Osteoblast (primary cell): ENCODE measurements around the gene TNNI2. TPM values are rescaled to one million over a fixed set of nuclear protein-coding genes. Genes with fewer than 3 reads are reported as not detected.

Experiments
- DNase-seq: peaks from one replicate; pipeline ENCODE4 v3.0.0; 2011; ENCODE audit warnings: low spot score, mixed read lengths; ENCODE audit not compliant: insufficient read length; ENCODE audit errors: missing footprints
- H2AFZ ChIP-seq: 2 replicates; pipeline ENCODE4 v1.6.0; 2011; ENCODE audit warnings: mild to moderate bottlenecking, low read length
- H3K27ac ChIP-seq: 2 replicates; pipeline ENCODE4 v1.5.1; 2011; ENCODE audit warnings: mild to moderate bottlenecking, low read depth, low read length, moderate library complexity
- H3K27me3 ChIP-seq: 2 replicates; pipeline ENCODE4 v1.6.0; 2012; ENCODE audit warnings: mild to moderate bottlenecking, control low read depth, inconsistent platforms, low read length, moderate library complexity; ENCODE audit not compliant: insufficient read depth
- H3K36me3 ChIP-seq: 2 replicates; pipeline ENCODE4 v1.5.1; 2011; ENCODE audit warnings: mild to moderate bottlenecking, low read length, control low read depth, moderate library complexity; ENCODE audit not compliant: insufficient read depth
- H3K4me1 ChIP-seq: 2 replicates; pipeline ENCODE4 v1.5.1; 2011; ENCODE audit warnings: mild to moderate bottlenecking, low read length, control low read depth, moderate library complexity; ENCODE audit not compliant: insufficient read depth
- H3K4me2 ChIP-seq: 2 replicates; pipeline ENCODE4 v1.6.0; 2011; ENCODE audit warnings: mild to moderate bottlenecking, low read length; ENCODE audit not compliant: insufficient read depth
- H3K4me3 ChIP-seq: fragments of 200-600 bp; sonication (generic); 3 replicates; pipeline ENCODE4 v1.5.1; 2012; ENCODE audit warnings: mild to moderate bottlenecking, low read length, inconsistent platforms; ENCODE audit not compliant: insufficient read depth
- H3K79me2 ChIP-seq: 2 replicates; pipeline ENCODE4 v1.6.0; 2012; ENCODE audit warnings: mild to moderate bottlenecking, low read length, control low read depth, inconsistent platforms; ENCODE audit not compliant: insufficient read depth
- H3K9me3 ChIP-seq: 2 replicates; pipeline ENCODE4 v1.5.1; 2011; ENCODE audit warnings: low read depth, low read length, control low read depth
- H4K20me1 ChIP-seq: 2 replicates; pipeline ENCODE4 v1.6.0; 2012; ENCODE audit warnings: mild to moderate bottlenecking, low read length, control low read depth; ENCODE audit not compliant: insufficient read depth
- total RNA-seq: library from RNA; depleted of rRNA; stranded (reverse); fragments of >200 nt; gene quantifications from 2 replicates; pipeline ENCODE4 v1.2.3, GENCODE V29; 2012
- TF ChIP-seq, protein P1 (sequence below): IDR thresholded peaks from 2 replicates; pipeline ENCODE4 v1.5.1; 2011; ENCODE audit warnings: mild to moderate bottlenecking, low read depth, low read length, moderate library complexity; ENCODE audit errors: extremely low read depth

Gene TNNI2
- total RNA-seq, 1 donor, result not detected

DNA sequence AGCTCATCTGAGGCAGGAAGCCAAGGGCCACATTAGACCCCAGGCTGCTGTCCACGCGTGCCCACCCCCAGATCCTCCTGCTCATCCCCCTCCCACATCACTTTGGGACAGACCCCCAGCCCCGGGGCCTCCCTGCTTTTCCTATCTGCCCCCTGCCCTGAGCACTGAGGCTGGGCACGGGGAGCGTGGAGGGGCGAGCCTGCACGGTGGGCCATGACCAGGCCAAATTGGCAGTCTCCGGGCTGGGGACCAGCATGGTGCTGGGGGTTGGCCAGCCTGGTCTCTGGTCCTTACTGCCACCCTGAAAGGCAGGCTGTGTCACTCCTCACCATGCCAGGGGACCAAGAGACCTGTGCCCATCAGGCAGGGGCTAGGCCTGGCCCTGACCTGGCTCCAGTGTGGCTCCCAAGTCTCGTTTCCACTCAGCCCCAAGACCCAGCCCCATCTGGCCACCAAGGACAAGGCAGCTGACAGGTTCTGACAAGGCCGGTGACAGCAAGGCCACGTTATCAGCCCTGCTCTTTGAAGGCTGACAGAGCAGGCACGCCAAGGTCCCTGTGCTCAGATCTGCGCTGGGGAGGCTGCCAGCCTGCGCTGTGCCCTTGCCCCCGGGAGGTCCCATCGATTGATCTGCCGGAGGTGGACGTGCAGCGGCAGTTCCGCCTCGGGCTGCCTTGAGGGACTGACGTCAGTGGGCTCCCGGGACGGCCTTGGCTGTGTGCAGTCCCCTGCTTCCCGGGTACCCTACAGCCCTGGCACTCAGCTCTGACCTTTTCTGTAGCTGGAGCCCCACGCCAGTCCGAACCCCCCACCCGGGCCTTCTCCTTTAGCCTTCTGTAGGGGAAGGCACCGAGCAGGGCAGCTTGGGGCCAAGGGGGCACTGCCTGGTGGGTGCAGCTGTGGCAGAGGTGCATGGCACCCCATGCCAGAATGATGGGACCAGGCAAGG lies 3.6 kb downstream of the TNNI2 start:
- H2AFZ ChIP-seq, result no peak overlapping the region
- no peak for DNase-seq
- H3K27ac ChIP-seq, result no peak overlapping the region
- H3K9me3 ChIP-seq, result no peaks in the 10 kb centered on the region
- H3K79me2 ChIP-seq, result no peaks in the 10 kb centered on the region
- H3K4me1 ChIP-seq, result no peaks in the 10 kb centered on the region
- TF ChIP-seq, protein P1, sequence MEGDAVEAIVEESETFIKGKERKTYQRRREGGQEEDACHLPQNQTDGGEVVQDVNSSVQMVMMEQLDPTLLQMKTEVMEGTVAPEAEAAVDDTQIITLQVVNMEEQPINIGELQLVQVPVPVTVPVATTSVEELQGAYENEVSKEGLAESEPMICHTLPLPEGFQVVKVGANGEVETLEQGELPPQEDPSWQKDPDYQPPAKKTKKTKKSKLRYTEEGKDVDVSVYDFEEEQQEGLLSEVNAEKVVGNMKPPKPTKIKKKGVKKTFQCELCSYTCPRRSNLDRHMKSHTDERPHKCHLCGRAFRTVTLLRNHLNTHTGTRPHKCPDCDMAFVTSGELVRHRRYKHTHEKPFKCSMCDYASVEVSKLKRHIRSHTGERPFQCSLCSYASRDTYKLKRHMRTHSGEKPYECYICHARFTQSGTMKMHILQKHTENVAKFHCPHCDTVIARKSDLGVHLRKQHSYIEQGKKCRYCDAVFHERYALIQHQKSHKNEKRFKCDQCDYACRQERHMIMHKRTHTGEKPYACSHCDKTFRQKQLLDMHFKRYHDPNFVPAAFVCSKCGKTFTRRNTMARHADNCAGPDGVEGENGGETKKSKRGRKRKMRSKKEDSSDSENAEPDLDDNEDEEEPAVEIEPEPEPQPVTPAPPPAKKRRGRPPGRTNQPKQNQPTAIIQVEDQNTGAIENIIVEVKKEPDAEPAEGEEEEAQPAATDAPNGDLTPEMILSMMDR, result no peak
- H3K4me2 ChIP-seq, result no peak overlapping the region
- no peaks in the 10 kb centered on the region for H4K20me1 ChIP-seq
- H3K4me3 ChIP-seq, result no peak overlapping the region
- no peaks in the 10 kb centered on the region for H3K27me3 ChIP-seq
- no peaks in the 10 kb centered on the region for H3K36me3 ChIP-seq

DNA sequence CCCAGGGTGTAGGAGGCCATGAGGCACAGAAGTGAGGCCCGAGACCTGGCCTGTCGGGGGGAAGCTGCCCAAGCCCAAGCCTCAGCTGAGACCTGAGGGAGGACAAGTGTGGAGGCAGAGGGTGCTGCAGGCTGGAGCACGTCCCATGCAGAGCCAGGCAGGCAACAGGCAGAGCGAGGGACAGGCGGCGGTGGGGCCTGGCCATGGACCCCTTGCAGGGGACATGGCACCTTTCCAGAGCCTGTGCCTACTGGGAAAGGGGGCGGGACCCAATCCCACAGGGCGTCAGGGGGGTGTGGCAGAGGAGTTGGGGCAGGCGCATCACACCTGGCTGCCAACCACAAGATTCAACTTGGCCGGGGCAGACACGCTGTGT lies 4.3 kb downstream of the TNNI2 start:
- TF ChIP-seq, protein P1, result no peak
- Histone ChIP-seq H3K4me2 (no peak overlapping the region), H3K4me3 (no peak overlapping the region), H3K79me2 (no peaks in the 10 kb centered on the region), H4K20me1 (no peaks in the 10 kb centered on the region), H3K27me3 (no peaks in the 10 kb centered on the region), H3K36me3 (no peaks in the 10 kb centered on the region), H3K9me3 (no peaks in the 10 kb centered on the region), H3K4me1 (no peaks in the 10 kb centered on the region), H2AFZ (no peak overlapping the region), H3K27ac (no peak overlapping the region)
- DNase-seq, result no peak

- Histone ChIP-seq H3K4me1 (no peaks in the 10 kb centered on the region), H4K20me1 (no peaks in the 10 kb centered on the region), H3K4me2 (no peak overlapping the region), H3K9me3 (no peaks in the 10 kb centered on the region), H3K79me2 (no peaks in the 10 kb centered on the region), H3K4me3 (no peak overlapping the region), H3K36me3 (no peaks in the 10 kb centered on the region), H3K27ac (no peak overlapping the region), H3K27me3 (no peaks in the 10 kb centered on the region), H2AFZ (no peak overlapping the region)
- DNase-seq, result no peak
- TF ChIP-seq, protein P1, result no peak
Observed at GRCh38 chr11:1843796-1844195, 5.0 kb downstream of the TNNI2 start.

- no peaks in the 10 kb centered on the region for H3K9me3 ChIP-seq
- no peak overlapping the region for H3K4me3 ChIP-seq
- no peaks in the 10 kb centered on the region for H3K4me1 ChIP-seq
- TF ChIP-seq, protein P1, result no peak
- H3K79me2 ChIP-seq, result no peaks in the 10 kb centered on the region
- no peak overlapping the region for H2AFZ ChIP-seq
- no peaks in the 10 kb centered on the region for H3K36me3 ChIP-seq
- H4K20me1 ChIP-seq, result no peaks in the 10 kb centered on the region
- H3K4me2 ChIP-seq, result no peak overlapping the region
- DNase-seq, result no peak
- no peak overlapping the region for H3K27ac ChIP-seq
- H3K27me3 ChIP-seq, result no peaks in the 10 kb centered on the region
Observed at GRCh38 chr11:1844221-1845094, 5.7 kb downstream of the TNNI2 start.
